Gastrocnemius medialis (tissue), 4 donors: ENCODE data around the gene MPPED1. TPM values are rescaled to one million over a fixed set of nuclear protein-coding genes. Genes with fewer than 3 reads are reported as not detected.

ENCODE experiments used
- ATAC-seq, 2 donors: fragments of 150-250 bp; one replicate each; pipeline ENCODE4 v1.9.1; 2016
- DNase-seq, 2 donors: peaks; one replicate each; pipeline ENCODE4 v3.0.0-alpha.2; 2019
- H3K27ac ChIP-seq, 4 donors: fragments of 200-600 bp; sonication (generic); 1 replicate in 1 of 4; 2 replicates in 3 of 4; pipeline ENCODE4 v1.5.1; 2016 to 2018; ENCODE audit warnings: mild to moderate bottlenecking in 2 of 4, moderate library complexity in 1 of 4
- H3K27me3 ChIP-seq, 3 donors: fragments of 200-600 bp; sonication (generic) in 2 of 3; 1 replicate in 1 of 3; 2 replicates in 2 of 3; pipeline versions ENCODE4 v1.5.1 to v1.6.0; 2016 to 2019; ENCODE audit warnings: mild to moderate bottlenecking in 1 of 3, moderate library complexity in 1 of 3
- H3K36me3 ChIP-seq, 2 donors: fragments of 200-600 bp; sonication (generic) in 1 of 2; one replicate each; pipeline ENCODE4 v1.5.1; 2017 to 2018
- H3K4me1 ChIP-seq, 2 donors: fragments of 200-600 bp; sonication (generic) in 1 of 2; one replicate each; pipeline ENCODE4 v1.5.1; 2016 to 2017; ENCODE audit warnings: mild to moderate bottlenecking in 2 of 2
- H3K4me3 ChIP-seq, 4 donors: fragments of 200-600 bp; sonication (generic) in 3 of 4; 1 replicate in 1 of 4; 2 replicates in 3 of 4; pipeline ENCODE4 v1.5.1; 2016 to 2019; ENCODE audit warnings: mild to moderate bottlenecking in 2 of 4
- H3K9me3 ChIP-seq, 3 donors: fragments of 200-600 bp; sonication (generic) in 2 of 3; 1 replicate in 1 of 3; 2 replicates in 2 of 3; pipeline ENCODE4 v1.5.1; 2016 to 2019
- CTCF ChIP-seq, 5 experiments: fragments of 450-650 bp in 3 of 5; fragments of 200-600 bp in 2 of 5; sonication (generic) in 2 of 5; IDR thresholded peaks in 4 of 5; conservative IDR thresholded peaks in 1 of 5; 1 replicate in 4 of 5; 2 replicates in 1 of 5; pipeline ENCODE4 v1.5.1; 2016 to 2019; ENCODE audit warnings: antibody characterized with exemption in 5 of 5, mild to moderate bottlenecking in 3 of 5, moderate library complexity in 3 of 5
- POLR2A ChIP-seq, 2 donors: fragments of 450-650 bp; IDR thresholded peaks; one replicate each; pipeline ENCODE4 v1.6.1; 2017; ENCODE audit warnings: antibody characterized with exemption in 2 of 2, mild to moderate bottlenecking in 2 of 2, moderate library complexity in 2 of 2
- in situ Hi-C, 4 donors: fragments of 200-750 bp; cut with MboI; loops; one replicate each; pipeline versions ENCODE4 v1.15.0 to v1.8.0; 2017; ENCODE audit warnings: low sequenced_read_pairs in 4 of 4
- intact Hi-C: fragments of 100-400 bp; cut with DNase I; formaldehyde crosslinking; loops from one replicate; pipeline ENCODE4 v1.15.1; 2023; ENCODE audit warnings: low total_unique reads
- total RNA-seq, 4 donors: library from RNA; depleted of rRNA; stranded (reverse); fragments of >200 nt; gene quantifications; one replicate each; pipeline versions ENCODE4 v1.1.0 to v1.2.3, GENCODE V29; 2016

The MPPED1 gene
- total RNA-seq, 4 donors from 2014 or later = not detected

GRCh38 chr22:43506487-43506886, 94.7 kb downstream of the MPPED1 start:
- no peaks in the 10 kb centered on the region for H3K9me3 ChIP-seq
- DNase-seq = no peak
- no peak for TF ChIP-seq CTCF (IDR thresholded peaks at IDR 0.05 in 4 of 5, conservative IDR thresholded peaks at IDR 0.05 in 1 of 5)
- TF ChIP-seq POLR2A (IDR thresholded peaks at IDR 0.05) = no peak

GRCh38 chr22:43507235-43507634, 95.4 kb downstream of the MPPED1 start:
- ATAC-seq (no peak), DNase-seq (no peak)
- in situ Hi-C loops = no loop called here
- Histone ChIP-seq H3K9me3 (no peaks in the 10 kb centered on the region), H3K27me3 (no peaks in the 10 kb centered on the region), H3K4me1 (no peaks in the 10 kb centered on the region), H3K36me3 (no peaks in the 10 kb centered on the region), H3K27ac (no peak overlapping the region), H3K4me3 (no peak overlapping the region)
- TF ChIP-seq POLR2A (IDR thresholded peaks at IDR 0.05) (no peak), CTCF (IDR thresholded peaks at IDR 0.05 in 4 of 5, conservative IDR thresholded peaks at IDR 0.05 in 1 of 5) (no peak)
- intact Hi-C loops = no loop called here

More at GRCh38 chr22:43506487-43506886, 94.7 kb downstream of the MPPED1 start:
- in situ Hi-C loops (no loop called here), intact Hi-C loops (no loop called here)
- H3K4me1 ChIP-seq = no peaks in the 10 kb centered on the region
- H3K4me3 ChIP-seq = no peak overlapping the region
- no peak overlapping the region for H3K27ac ChIP-seq
- H3K27me3 ChIP-seq = no peaks in the 10 kb centered on the region
- ATAC-seq = no peak
- H3K36me3 ChIP-seq = no peaks in the 10 kb centered on the region

- H3K4me3 ChIP-seq = no peak overlapping the region
- no peaks in the 10 kb centered on the region for H3K36me3 ChIP-seq
- in situ Hi-C loops (no loop called here), intact Hi-C loops (no loop called here)
- no peaks in the 10 kb centered on the region for H3K4me1 ChIP-seq
- DNase-seq (no peak), ATAC-seq (no peak)
- H3K27ac ChIP-seq = no peak overlapping the region
- TF ChIP-seq CTCF (IDR thresholded peaks at IDR 0.05 in 4 of 5, conservative IDR thresholded peaks at IDR 0.05 in 1 of 5) = no peak
- no peak for TF ChIP-seq POLR2A (IDR thresholded peaks at IDR 0.05)
- H3K27me3 ChIP-seq = no peaks in the 10 kb centered on the region
- H3K9me3 ChIP-seq = no peaks in the 10 kb centered on the region
These were observed 96.7 kb downstream of the MPPED1 start for GRCh38 chr22:43508489-43508888.

GRCh38 chr22:43509337-43509736, 97.5 kb downstream of the MPPED1 start:
- TF ChIP-seq CTCF (IDR thresholded peaks at IDR 0.05 in 4 of 5, conservative IDR thresholded peaks at IDR 0.05 in 1 of 5) = no peak
- TF ChIP-seq POLR2A (IDR thresholded peaks at IDR 0.05) = no peak
- intact Hi-C loops = no loop called here
- Histone ChIP-seq H3K4me1 (no peaks in the 10 kb centered on the region), H3K27ac (no peak overlapping the region), H3K4me3 (no peak overlapping the region), H3K36me3 (no peaks in the 10 kb centered on the region), H3K9me3 (no peaks in the 10 kb centered on the region), H3K27me3 (peaks cover 0 to 2% (median 0%) of the 10 kb centered on the region in 3 donors)
- in situ Hi-C loops = no loop called here
- DNase-seq (no peak), ATAC-seq (no peak)
